Loucy (cell line): ENCODE measurements around the gene HABP2.

Source experiments
- CTCF ChIP-seq: fragments of 200-600 bp; sonication (generic); conservative IDR thresholded peaks from 2 replicates; pipeline ENCODE4 v1.5.1; 2014; ENCODE audit warnings: mild to moderate bottlenecking, antibody characterized with exemption, low read length
- EZH2phosphoT487 ChIP-seq: fragments of 200-600 bp; IDR thresholded peaks from 2 replicates; pipeline ENCODE4 v1.6.1; 2018; ENCODE audit warnings: antibody characterized with exemption, mild to moderate bottlenecking, moderate library complexity, borderline replicate concordance

- peak; percentile 75 for TF ChIP-seq CTCF
- no peak for TF ChIP-seq EZH2phosphoT487
Observed at GRCh38 chr10:113616244-113617074, 63.6 kb downstream of the HABP2 start.
